Measurements from ENCODE around the gene RPGRIP1L. TPM values are rescaled to one million over a fixed set of nuclear protein-coding genes. Genes with fewer than 3 reads are reported as not detected.

RPGRIP1L gene
- total RNA-seq, 1 experiment from 2014 or later: 10.3 TPM

DNA sequence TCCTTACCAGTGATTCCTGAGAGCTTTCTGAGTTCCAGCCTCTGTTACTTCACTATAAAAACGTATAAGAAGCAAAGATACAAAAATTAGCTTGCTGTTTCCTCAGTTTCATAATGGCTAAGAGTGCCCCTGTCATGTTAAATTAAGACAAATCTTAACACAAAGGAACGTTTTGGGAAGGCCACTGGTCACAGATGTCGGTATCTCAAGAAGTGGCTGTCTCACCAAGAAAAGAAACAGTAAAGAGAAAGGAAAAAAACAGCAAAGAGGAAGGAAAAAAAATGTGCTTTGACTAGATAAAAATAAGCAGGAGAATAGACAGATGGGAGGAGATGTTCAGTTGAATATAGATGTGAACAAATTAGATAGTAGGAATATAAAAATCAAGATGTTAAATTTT is 105.9 kb downstream of the RPGRIP1L start:
- no peaks in the 10 kb centered on the region for H3K4me1 ChIP-seq (ENCODE audit: control insufficient read depth in 1 of 2, insufficient read depth in 2 of 2, low read length in 2 of 2)
- RAD21 ChIA-PET (ENCODE audit: low non-redundant PET in 1 of 2, low total read pairs in 2 of 2, uncharacterized antibody in 2 of 2, unreplicated experiment in 2 of 2): no interaction called here
- no peak overlapping the region for H3K4me2 ChIP-seq (ENCODE audit: low read length)
- no TSS peak for BruUV-seq (replicated peaks)
- POLR2A ChIA-PET: no interaction called here
- CTCF ChIA-PET: no interaction called here
- TF ChIP-seq, protein P1, sequence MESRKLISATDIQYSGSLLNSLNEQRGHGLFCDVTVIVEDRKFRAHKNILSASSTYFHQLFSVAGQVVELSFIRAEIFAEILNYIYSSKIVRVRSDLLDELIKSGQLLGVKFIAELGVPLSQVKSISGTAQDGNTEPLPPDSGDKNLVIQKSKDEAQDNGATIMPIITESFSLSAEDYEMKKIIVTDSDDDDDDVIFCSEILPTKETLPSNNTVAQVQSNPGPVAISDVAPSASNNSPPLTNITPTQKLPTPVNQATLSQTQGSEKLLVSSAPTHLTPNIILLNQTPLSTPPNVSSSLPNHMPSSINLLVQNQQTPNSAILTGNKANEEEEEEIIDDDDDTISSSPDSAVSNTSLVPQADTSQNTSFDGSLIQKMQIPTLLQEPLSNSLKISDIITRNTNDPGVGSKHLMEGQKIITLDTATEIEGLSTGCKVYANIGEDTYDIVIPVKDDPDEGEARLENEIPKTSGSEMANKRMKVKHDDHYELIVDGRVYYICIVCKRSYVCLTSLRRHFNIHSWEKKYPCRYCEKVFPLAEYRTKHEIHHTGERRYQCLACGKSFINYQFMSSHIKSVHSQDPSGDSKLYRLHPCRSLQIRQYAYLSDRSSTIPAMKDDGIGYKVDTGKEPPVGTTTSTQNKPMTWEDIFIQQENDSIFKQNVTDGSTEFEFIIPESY (IDR thresholded peaks at IDR 0.05; ENCODE audit: extremely low read depth, insufficient replicate concordance, low read length): no peak
- TF ChIP-seq ELF1 (IDR thresholded peaks at IDR 0.05; ENCODE audit: borderline replicate concordance, low read depth) (no peak), SRF (IDR thresholded peaks at IDR 0.05; ENCODE audit: low read depth) (no peak), CBX3 (IDR thresholded peaks at IDR 0.05; ENCODE audit: low read depth) (no peak), ZNF274 (IDR thresholded peaks at IDR 0.05; ENCODE audit: low read depth, low read length) (no peak), POLR2AphosphoS5 (IDR thresholded peaks at IDR 0.05; ENCODE audit: low read depth, low read length) (no peak), EGR1 (IDR thresholded peaks at IDR 0.05; ENCODE audit: low read depth) (no peak), EZH2 (IDR thresholded peaks at IDR 0.05) (no peak), EZH2phosphoT487 (IDR thresholded peaks at IDR 0.05; ENCODE audit: borderline replicate concordance) (no peak), JUND (IDR thresholded peaks at IDR 0.05) (no peak), ZFX (IDR thresholded peaks at IDR 0.05) (no peak), POLR2A (IDR thresholded peaks at IDR 0.05; ENCODE audit: borderline replicate concordance, extremely low read depth, insufficient read depth, insufficient read length) (no peak), YY1 (IDR thresholded peaks at IDR 0.05; ENCODE audit: extremely low read depth, insufficient replicate concordance, low read depth, low read length) (no peak), FOSL1 (IDR thresholded peaks at IDR 0.05; ENCODE audit: low read depth) (no peak), CEBPB (IDR thresholded peaks at IDR 0.05; ENCODE audit: low read depth) (no peak)
- TF ChIP-seq, protein P2, sequence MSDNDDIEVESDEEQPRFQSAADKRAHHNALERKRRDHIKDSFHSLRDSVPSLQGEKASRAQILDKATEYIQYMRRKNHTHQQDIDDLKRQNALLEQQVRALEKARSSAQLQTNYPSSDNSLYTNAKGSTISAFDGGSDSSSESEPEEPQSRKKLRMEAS (IDR thresholded peaks at IDR 0.05): no peak
- TF ChIP-seq, protein P3, sequence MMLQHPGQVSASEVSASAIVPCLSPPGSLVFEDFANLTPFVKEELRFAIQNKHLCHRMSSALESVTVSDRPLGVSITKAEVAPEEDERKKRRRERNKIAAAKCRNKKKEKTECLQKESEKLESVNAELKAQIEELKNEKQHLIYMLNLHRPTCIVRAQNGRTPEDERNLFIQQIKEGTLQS (IDR thresholded peaks at IDR 0.05): no peak
- TF ChIP-seq, protein P4, sequence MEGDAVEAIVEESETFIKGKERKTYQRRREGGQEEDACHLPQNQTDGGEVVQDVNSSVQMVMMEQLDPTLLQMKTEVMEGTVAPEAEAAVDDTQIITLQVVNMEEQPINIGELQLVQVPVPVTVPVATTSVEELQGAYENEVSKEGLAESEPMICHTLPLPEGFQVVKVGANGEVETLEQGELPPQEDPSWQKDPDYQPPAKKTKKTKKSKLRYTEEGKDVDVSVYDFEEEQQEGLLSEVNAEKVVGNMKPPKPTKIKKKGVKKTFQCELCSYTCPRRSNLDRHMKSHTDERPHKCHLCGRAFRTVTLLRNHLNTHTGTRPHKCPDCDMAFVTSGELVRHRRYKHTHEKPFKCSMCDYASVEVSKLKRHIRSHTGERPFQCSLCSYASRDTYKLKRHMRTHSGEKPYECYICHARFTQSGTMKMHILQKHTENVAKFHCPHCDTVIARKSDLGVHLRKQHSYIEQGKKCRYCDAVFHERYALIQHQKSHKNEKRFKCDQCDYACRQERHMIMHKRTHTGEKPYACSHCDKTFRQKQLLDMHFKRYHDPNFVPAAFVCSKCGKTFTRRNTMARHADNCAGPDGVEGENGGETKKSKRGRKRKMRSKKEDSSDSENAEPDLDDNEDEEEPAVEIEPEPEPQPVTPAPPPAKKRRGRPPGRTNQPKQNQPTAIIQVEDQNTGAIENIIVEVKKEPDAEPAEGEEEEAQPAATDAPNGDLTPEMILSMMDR (IDR thresholded peaks at IDR 0.05 in 2 of 3, conservative IDR thresholded peaks at IDR 0.05 in 1 of 3; ENCODE audit: borderline replicate concordance in 1 of 3, insufficient read depth in 1 of 3, low read depth in 2 of 3, low read length in 2 of 3): no peak
- TF ChIP-seq, protein P5, sequence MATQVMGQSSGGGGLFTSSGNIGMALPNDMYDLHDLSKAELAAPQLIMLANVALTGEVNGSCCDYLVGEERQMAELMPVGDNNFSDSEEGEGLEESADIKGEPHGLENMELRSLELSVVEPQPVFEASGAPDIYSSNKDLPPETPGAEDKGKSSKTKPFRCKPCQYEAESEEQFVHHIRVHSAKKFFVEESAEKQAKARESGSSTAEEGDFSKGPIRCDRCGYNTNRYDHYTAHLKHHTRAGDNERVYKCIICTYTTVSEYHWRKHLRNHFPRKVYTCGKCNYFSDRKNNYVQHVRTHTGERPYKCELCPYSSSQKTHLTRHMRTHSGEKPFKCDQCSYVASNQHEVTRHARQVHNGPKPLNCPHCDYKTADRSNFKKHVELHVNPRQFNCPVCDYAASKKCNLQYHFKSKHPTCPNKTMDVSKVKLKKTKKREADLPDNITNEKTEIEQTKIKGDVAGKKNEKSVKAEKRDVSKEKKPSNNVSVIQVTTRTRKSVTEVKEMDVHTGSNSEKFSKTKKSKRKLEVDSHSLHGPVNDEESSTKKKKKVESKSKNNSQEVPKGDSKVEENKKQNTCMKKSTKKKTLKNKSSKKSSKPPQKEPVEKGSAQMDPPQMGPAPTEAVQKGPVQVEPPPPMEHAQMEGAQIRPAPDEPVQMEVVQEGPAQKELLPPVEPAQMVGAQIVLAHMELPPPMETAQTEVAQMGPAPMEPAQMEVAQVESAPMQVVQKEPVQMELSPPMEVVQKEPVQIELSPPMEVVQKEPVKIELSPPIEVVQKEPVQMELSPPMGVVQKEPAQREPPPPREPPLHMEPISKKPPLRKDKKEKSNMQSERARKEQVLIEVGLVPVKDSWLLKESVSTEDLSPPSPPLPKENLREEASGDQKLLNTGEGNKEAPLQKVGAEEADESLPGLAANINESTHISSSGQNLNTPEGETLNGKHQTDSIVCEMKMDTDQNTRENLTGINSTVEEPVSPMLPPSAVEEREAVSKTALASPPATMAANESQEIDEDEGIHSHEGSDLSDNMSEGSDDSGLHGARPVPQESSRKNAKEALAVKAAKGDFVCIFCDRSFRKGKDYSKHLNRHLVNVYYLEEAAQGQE (IDR thresholded peaks at IDR 0.05; ENCODE audit: low read depth): no peak
- H3K36me3 ChIP-seq (ENCODE audit: control insufficient read depth in 1 of 2, insufficient read depth in 2 of 2, low read length in 2 of 2): no peaks in the 10 kb centered on the region
- H4K20me1 ChIP-seq (ENCODE audit: insufficient read depth): no peaks in the 10 kb centered on the region
- intact Hi-C loops (cut with micrococcal nuclease): loop anchor here (10.0 kb wide), 1 partner anchor 1087 kb away; no protein-coding TSS in a partner anchor
- no peak overlapping the region for H3K4me3 ChIP-seq (replicated peaks in 1 of 2; ENCODE audit: low read depth in 1 of 2, low read length in 2 of 2)
- no peak for DNase-seq (ENCODE audit: low read depth, low spot score)
- H3K27me3 ChIP-seq (ENCODE audit: insufficient read depth, low read length): no peaks in the 10 kb centered on the region
- H3K79me2 ChIP-seq (ENCODE audit: insufficient read depth, low read length): no peaks in the 10 kb centered on the region
- no peak overlapping the region for H3K27ac ChIP-seq (ENCODE audit: low read depth, low read length)
- H3K9me2 ChIP-seq (ENCODE audit: insufficient read depth): no peaks in the 10 kb centered on the region
- no peak overlapping the region for H3K9ac ChIP-seq (ENCODE audit: low read length)
- no peak overlapping the region for H2AFZ ChIP-seq (ENCODE audit: low read depth, low read length, poor library complexity, severe bottlenecking)
- ATAC-seq: no peak
- H3K9me3 ChIP-seq (ENCODE audit: control insufficient read depth in 1 of 2, insufficient read depth in 1 of 2, low read depth in 1 of 2, low read length in 2 of 2): no peaks in the 10 kb centered on the region

Measured in HCT116 (cell line).